HepG2 (cell line): ENCODE measurements around the gene LBX2. TPM values are rescaled to one million over a fixed set of nuclear protein-coding genes. Genes with fewer than 3 reads are reported as not detected.
A peak's percentile ranks its signal among the peaks of the same experiment; 100 is the strongest.

Experiments used
- ATAC-seq: fragments of 200-7000 bp; cut with Tn5 transposase; 3 replicates; pipeline ENCODE4 v1.9.1; 2020; ENCODE audit warnings: mild to moderate bottlenecking, moderate library complexity
- BruUV-seq: library from RNA; stranded (reverse); fragments of 400-500 nt; replicated peaks from 2 replicates; lab custom pipeline; 2021; lab: Mats Ljungman, UMichigan
- CTCF ChIA-PET: fragments of 300-600 bp; formaldehyde crosslinking; extraction: SDS; loops from one replicate; lab custom pipeline; 2021; ENCODE audit warnings: low total read pairs, inconsistent platforms, low intra/inter-chr PET ratio; lab: Yijun Ruan, JAX
- POLR2A ChIA-PET: fragments of 350-600 bp; sonication (Branson Sonifier 250); formaldehyde crosslinking; loops from one replicate; lab custom pipeline; 2020; ENCODE audit warnings: antibody characterized with exemption, inconsistent platforms; lab: Yijun Ruan, JAX
- DNase-seq: peaks from one replicate; pipeline ENCODE4 v3.0.0-alpha.2; 2015; ENCODE audit warnings: low spot score
- FAIRE-seq: peaks from 3 replicates; lab custom pipeline; 2011; peaks lifted over from hg19 to GRCh38; lab: Jason Lieb, UNC
- H2AFZ ChIP-seq: one replicate; pipeline ENCODE4 v1.6.1; 2011; ENCODE audit warnings: low read length, inconsistent platforms
- H3K27ac ChIP-seq: fragments of 300-600 bp; 3 replicates; pipeline ENCODE4 v1.8.0; 2011; ENCODE audit warnings: mixed run types, mild to moderate bottlenecking, mixed read lengths, low read length, inconsistent platforms; ENCODE audit not compliant: insufficient read depth; ENCODE audit errors: extremely low read length
- H3K27me3 ChIP-seq, 2 experiments: fragments of 200-600 bp in 1 of 2; 2 replicates in 1 of 2; 3 replicates in 1 of 2; pipeline versions ENCODE4 v1.6.0 to v1.8.0; 2011; ENCODE audit warnings: low read length in 2 of 2, mild to moderate bottlenecking in 2 of 2, moderate library complexity in 2 of 2, inconsistent platforms in 1 of 2; ENCODE audit not compliant: insufficient read depth in 2 of 2, control insufficient read depth in 1 of 2
- H3K36me3 ChIP-seq, 2 experiments: fragments of 200-600 bp in 1 of 2; replicated peaks in 1 of 2; 2 replicates in 1 of 2; 3 replicates in 1 of 2; pipeline versions ENCODE4 v1.5.1 to v1.8.0; 2011; ENCODE audit warnings: low read length in 2 of 2, inconsistent platforms in 1 of 2; ENCODE audit not compliant: insufficient read depth in 2 of 2, control insufficient read depth in 1 of 2
- H3K4me1 ChIP-seq: 2 replicates; pipeline ENCODE4 v1.5.1; 2012; ENCODE audit warnings: low read length, inconsistent platforms; ENCODE audit not compliant: insufficient read depth
- H3K4me2 ChIP-seq: 2 replicates; pipeline ENCODE4 v1.6.0; 2011; ENCODE audit warnings: low read depth, low read length, inconsistent platforms
- H3K4me3 ChIP-seq, 3 experiments: fragments of 200-600 bp in 1 of 3; sonication (generic), shearing (Covaris generic) in 1 of 3; replicated peaks in 1 of 3; 2 replicates each; pipeline ENCODE4 v1.5.1; 2011 to 2016; ENCODE audit warnings: low read length in 3 of 3, inconsistent platforms in 2 of 3, low read depth in 2 of 3, mild to moderate bottlenecking in 2 of 3, control low read depth in 1 of 3, mixed read lengths in 1 of 3; ENCODE audit not compliant: insufficient read depth in 1 of 3
- H3K79me2 ChIP-seq: one replicate; pipeline ENCODE4 v1.6.1; 2011; ENCODE audit warnings: low read length, inconsistent platforms; ENCODE audit not compliant: insufficient read depth
- H3K9ac ChIP-seq: 2 replicates; pipeline ENCODE4 v1.6.0; 2011; ENCODE audit warnings: mild to moderate bottlenecking, low read depth, low read length, inconsistent platforms; ENCODE audit not compliant: insufficient read depth
- H3K9me3 ChIP-seq: 2 replicates; pipeline ENCODE4 v1.5.1; 2012; ENCODE audit warnings: mild to moderate bottlenecking, low read length
- H4K20me1 ChIP-seq: 2 replicates; pipeline ENCODE4 v1.6.0; 2011; ENCODE audit warnings: inconsistent platforms, mild to moderate bottlenecking, low read length, moderate library complexity; ENCODE audit not compliant: insufficient read depth
- BRF2 ChIP-seq: sonication (generic); formaldehyde crosslinking; IDR thresholded peaks from 2 replicates; pipeline ENCODE4 v1.8.1; 2022; ENCODE audit warnings: mild to moderate bottlenecking, missing genetic modification reagents
- FIP1L1 ChIP-seq: fragments of 200-400 bp; formaldehyde crosslinking; IDR thresholded peaks from 2 replicates; pipeline ENCODE4 v1.6.1; 2018; ENCODE audit warnings: low read depth, mild to moderate bottlenecking, low read length, moderate library complexity, borderline replicate concordance; ENCODE audit not compliant: insufficient read depth
- IKZF4 ChIP-seq: sonication (generic); formaldehyde crosslinking; IDR thresholded peaks from 2 replicates; pipeline ENCODE4 v1.5.1; 2020; ENCODE audit warnings: borderline replicate concordance, mild to moderate bottlenecking, low read depth, missing genetic modification reagents; ENCODE audit errors: not compliant biosample characterization
- MED1 ChIP-seq: sonication (generic); formaldehyde crosslinking; IDR thresholded peaks from 2 replicates; pipeline ENCODE4 v1.4.0; 2020; ENCODE audit warnings: missing genetic modification reagents
- SNAI1 ChIP-seq: sonication (generic); formaldehyde crosslinking; IDR thresholded peaks from 2 replicates; pipeline ENCODE4 v1.5.0; 2020; ENCODE audit warnings: mild to moderate bottlenecking, missing genetic modification reagents, borderline replicate concordance
- YY1 ChIP-seq: IDR thresholded peaks from 2 replicates; pipeline ENCODE4 v1.6.1; 2011; ENCODE audit warnings: low read length, low read depth, moderate library complexity, mild to moderate bottlenecking; ENCODE audit not compliant: insufficient read depth, insufficient replicate concordance
- ZNF263 ChIP-seq: sonication (generic); formaldehyde crosslinking; IDR thresholded peaks from 2 replicates; pipeline ENCODE4 v1.4.0; 2020; ENCODE audit warnings: missing genetic modification reagents
- ZNF350 ChIP-seq: sonication (generic); formaldehyde crosslinking; IDR thresholded peaks from 2 replicates; pipeline ENCODE4 v1.4.0; 2020; ENCODE audit warnings: mild to moderate bottlenecking, low read depth, missing genetic modification reagents, borderline replicate concordance
- ZNF614 ChIP-seq: IDR thresholded peaks from 2 replicates; pipeline ENCODE4 v1.6.1; 2018; ENCODE audit warnings: missing biosample characterization, missing genetic modification reagents, inconsistent platforms, borderline replicate concordance
- ZNF652 ChIP-seq: IDR thresholded peaks from 2 replicates; pipeline ENCODE4 v1.6.1; 2016; ENCODE audit warnings: low read depth, borderline replicate concordance
- ZNF775 ChIP-seq: sonication (generic); formaldehyde crosslinking; IDR thresholded peaks from 2 replicates; pipeline ENCODE4 v1.4.0; 2020; ENCODE audit warnings: missing genetic modification reagents, mild to moderate bottlenecking, moderate library complexity, borderline replicate concordance
- ZSCAN12 ChIP-seq: sonication (generic); formaldehyde crosslinking; IDR thresholded peaks from 2 replicates; pipeline ENCODE4 v1.9.0; 2021; ENCODE audit warnings: mild to moderate bottlenecking, missing genetic modification reagents
- WGBS: methylation state at CpG from one replicate; pipeline ENCODE4 v1.1.6; 2017; ENCODE audit warnings: low lambda C conversion rate; 5-methylcytosine and 5-hydroxymethylcytosine counted together
- in situ Hi-C: cut with HindIII; loops from 2 replicates; pipeline ENCODE4 v1.10.0; 2017; ENCODE audit warnings: low pct_unique_long_range_greater_than_20kb; ENCODE audit not compliant: extremely low pct_ligation_motif_present
- intact Hi-C: fragments of 100-400 bp; cut with micrococcal nuclease; formaldehyde crosslinking; loops from one replicate; pipeline ENCODE4 v1.10.0; 2022; ENCODE audit not compliant: unreplicated experiment
- polyA plus RNA-seq, 8 experiments: library from polyadenylated mRNA; depleted of rRNA in 3 of 8; stranded (reverse) in 7 of 8; unstranded in 1 of 8; fragments of >200 nt; fragmentation: Illumina TruSeq in 4 of 8; extraction: Trizol in 4 of 8; gene quantifications; 2 replicates each; pipeline versions ENCODE4 v1.2.1 to v1.2.3, GENCODE V29; 2011 to 2016; ENCODE audit warnings: low read depth in 4 of 8, missing spikeins in 1 of 8, mixed read lengths in 1 of 8; ENCODE audit not compliant: insufficient read depth in 1 of 8
- total RNA-seq, 5 experiments: library from RNA; depleted of rRNA; stranded (reverse); fragments of >200 nt; fragmentation: Illumina TruSeq; extraction: Trizol; gene quantifications; 2 replicates each; pipeline ENCODE4 v1.2.3, GENCODE V29; 2016; ENCODE audit warnings: low read depth in 1 of 5
- TF ChIP-seq, protein P1 (sequence below): fragments of 450-650 bp; IDR thresholded peaks from 2 replicates; pipeline ENCODE4 v1.6.1; 2016
- TF ChIP-seq, protein P2 (sequence below): sonication (generic); formaldehyde crosslinking; IDR thresholded peaks from 2 replicates; pipeline ENCODE4 v1.8.0; 2022; ENCODE audit warnings: low read depth, missing genetic modification reagents
- TF ChIP-seq, protein P3 (sequence below): sonication (generic); formaldehyde crosslinking; IDR thresholded peaks from 2 replicates; pipeline ENCODE4 v1.5.0; 2020; ENCODE audit warnings: mild to moderate bottlenecking, missing genetic modification reagents

The LBX2 gene
- total and polyA plus RNA-seq, 2 of the 13 experiments (the other 11 are each of a cell fraction or from before 2014, with no cell fraction given) = 6.4 to 8.1 TPM

DNA sequence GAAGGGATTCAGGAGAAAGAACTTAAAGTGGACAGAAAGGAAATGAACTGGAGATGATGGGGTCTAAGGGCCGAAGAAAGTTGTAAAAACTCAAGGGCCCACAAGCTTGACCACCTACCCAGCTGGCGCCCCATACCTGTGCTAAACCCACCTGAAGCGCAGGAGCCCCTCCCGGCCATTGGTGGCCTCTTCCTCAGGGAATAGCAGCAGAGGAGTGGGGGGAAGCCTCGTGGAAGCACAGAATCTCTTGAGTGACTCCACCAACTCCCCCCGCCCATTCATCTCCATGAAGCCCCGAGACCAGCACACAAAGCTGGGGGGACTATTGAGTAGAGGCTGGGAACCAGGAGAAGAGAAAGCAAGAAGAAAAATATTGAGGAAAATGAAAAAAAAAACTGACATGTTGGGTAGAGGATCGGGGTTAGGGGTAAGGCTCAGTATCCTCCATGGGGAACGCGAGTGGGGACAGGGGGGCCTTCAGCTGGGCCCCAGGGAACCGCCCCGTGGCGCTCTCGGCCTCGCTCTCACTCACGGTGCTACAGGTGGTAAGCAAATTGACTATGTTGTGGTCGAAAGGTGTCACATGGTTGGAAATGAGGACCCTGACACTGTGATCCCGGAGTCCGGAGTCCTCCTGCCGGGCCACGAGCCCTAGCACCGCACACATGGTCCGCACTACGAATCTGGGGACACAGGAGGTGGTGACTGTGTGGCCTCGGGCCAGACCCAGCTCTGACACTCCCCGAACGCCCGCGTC, 29.4 kb upstream of the LBX2 start (continued):
- TF ChIP-seq BRF2 (CRISPR knock-in tag) (peak; percentile 78; the same call in 1 of the 2 replicates), SNAI1 (CRISPR knock-in tag) (0 out of 2 replicates have a peak, but pooled peaks have one; percentile 84), ZNF263 (peak; percentile 86)
- TF ChIP-seq, protein P1, sequence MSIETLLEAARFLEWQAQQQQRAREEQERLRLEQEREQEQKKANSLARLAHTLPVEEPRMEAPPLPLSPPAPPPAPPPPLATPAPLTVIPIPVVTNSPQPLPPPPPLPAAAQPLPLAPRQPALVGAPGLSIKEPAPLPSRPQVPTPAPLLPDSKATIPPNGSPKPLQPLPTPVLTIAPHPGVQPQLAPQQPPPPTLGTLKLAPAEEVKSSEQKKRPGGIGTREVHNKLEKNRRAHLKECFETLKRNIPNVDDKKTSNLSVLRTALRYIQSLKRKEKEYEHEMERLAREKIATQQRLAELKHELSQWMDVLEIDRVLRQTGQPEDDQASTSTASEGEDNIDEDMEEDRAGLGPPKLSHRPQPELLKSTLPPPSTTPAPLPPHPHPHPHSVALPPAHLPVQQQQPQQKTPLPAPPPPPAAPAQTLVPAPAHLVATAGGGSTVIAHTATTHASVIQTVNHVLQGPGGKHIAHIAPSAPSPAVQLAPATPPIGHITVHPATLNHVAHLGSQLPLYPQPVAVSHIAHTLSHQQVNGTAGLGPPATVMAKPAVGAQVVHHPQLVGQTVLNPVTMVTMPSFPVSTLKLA = peak; percentile 70

GRCh38 chr2:74527741-74528140, 28.3 kb upstream of the LBX2 start:
- no peak overlapping the region for H2AFZ ChIP-seq
- FAIRE-seq (no peak), ATAC-seq (no peak), DNase-seq (no peak)
- H3K4me2 ChIP-seq = peak overlapping the region; percentile 94
- no peaks in the 10 kb centered on the region; a peak in 1 of 5 replicates for H3K27me3 ChIP-seq
- no peaks in the 10 kb centered on the region for H4K20me1 ChIP-seq
- ChIA-PET POLR2A (interaction anchor here (2.5 to 5.9 kb wide), 4 partner anchors 23 to 88 kb away, joined by 9 to 135 read pairs (median 84); partner anchors contain the start of genes CCDC142, LBX2, PCGF1 and TTC31), CTCF (no interaction called here)
- in situ Hi-C loops (no loop called here), intact Hi-C loops (loop anchor here (2.0 kb wide), 1 partner anchor 69 kb away; the partner anchor contains the start of gene WBP1)
- H3K4me3 ChIP-seq = peak overlapping the region; percentile 84 to 100 (median 100); a peak in 2 of 6 replicates
- H3K27ac ChIP-seq = peak overlapping the region; percentile 95
- peaks cover 69% of the 10 kb centered on the region for H3K4me1 ChIP-seq
- no peaks in the 10 kb centered on the region for H3K9me3 ChIP-seq
- H3K36me3 ChIP-seq = peaks cover 23 to 37% of the 10 kb centered on the region in 2 experiments
- BruUV-seq = TSS peak; percentile 49
- peak overlapping the region; percentile 99; the same call in 1 of the 2 replicates for H3K9ac ChIP-seq
- WGBS = 93% methylated on average over 9 of the region's 9 CpGs
- peaks cover 50% of the 10 kb centered on the region for H3K79me2 ChIP-seq
- TF ChIP-seq IKZF4 (CRISPR knock-in tag) (no peak), ZSCAN12 (CRISPR knock-in tag) (no peak), FIP1L1 (no peak), YY1 (no peak), ZNF614 (CRISPR knock-in tag) (no peak), ZNF350 (CRISPR knock-in tag) (no peak), MED1 (no peak), ZNF775 (CRISPR knock-in tag) (no peak), ZNF652 (CRISPR knock-in tag) (no peak)
- TF ChIP-seq, protein P2, sequence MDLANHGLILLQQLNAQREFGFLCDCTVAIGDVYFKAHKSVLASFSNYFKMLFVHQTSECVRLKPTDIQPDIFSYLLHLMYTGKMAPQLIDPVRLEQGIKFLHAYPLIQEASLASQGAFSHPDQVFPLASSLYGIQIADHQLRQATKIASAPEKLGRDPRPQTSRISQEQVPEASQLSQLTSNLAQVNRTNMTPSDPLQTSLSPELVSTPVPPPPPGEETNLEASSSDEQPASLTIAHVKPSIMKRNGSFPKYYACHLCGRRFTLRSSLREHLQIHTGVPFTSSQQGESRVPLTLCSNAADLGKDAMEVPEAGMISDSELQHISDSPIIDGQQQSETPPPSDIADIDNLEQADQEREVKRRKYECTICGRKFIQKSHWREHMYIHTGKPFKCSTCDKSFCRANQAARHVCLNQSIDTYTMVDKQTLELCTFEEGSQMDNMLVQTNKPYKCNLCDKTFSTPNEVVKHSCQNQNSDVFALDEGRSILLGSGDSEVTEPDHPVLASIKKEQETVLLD (CRISPR knock-in tag) = no peak
- TF ChIP-seq, protein P3, sequence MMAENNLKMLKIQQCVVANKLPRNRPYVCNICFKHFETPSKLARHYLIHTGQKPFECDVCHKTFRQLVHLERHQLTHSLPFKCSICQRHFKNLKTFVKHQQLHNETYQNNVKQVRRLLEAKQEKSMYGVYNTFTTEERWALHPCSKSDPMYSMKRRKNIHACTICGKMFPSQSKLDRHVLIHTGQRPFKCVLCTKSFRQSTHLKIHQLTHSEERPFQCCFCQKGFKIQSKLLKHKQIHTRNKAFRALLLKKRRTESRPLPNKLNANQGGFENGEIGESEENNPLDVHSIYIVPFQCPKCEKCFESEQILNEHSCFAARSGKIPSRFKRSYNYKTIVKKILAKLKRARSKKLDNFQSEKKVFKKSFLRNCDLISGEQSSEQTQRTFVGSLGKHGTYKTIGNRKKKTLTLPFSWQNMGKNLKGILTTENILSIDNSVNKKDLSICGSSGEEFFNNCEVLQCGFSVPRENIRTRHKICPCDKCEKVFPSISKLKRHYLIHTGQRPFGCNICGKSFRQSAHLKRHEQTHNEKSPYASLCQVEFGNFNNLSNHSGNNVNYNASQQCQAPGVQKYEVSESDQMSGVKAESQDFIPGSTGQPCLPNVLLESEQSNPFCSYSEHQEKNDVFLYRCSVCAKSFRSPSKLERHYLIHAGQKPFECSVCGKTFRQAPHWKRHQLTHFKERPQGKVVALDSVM = no peak
